HepG2 (cell line): ENCODE data around the gene CHODL. TPM values are rescaled to one million over a fixed set of nuclear protein-coding genes. Genes with fewer than 3 reads are reported as not detected.

Experiments
- ATAC-seq: fragments of 200-7000 bp; cut with Tn5 transposase; 3 replicates; pipeline ENCODE4 v1.9.1; 2020; ENCODE audit warnings: mild to moderate bottlenecking, moderate library complexity
- BruUV-seq: library from RNA; stranded (reverse); fragments of 400-500 nt; replicated peaks from 2 replicates; lab custom pipeline; 2021; lab: Mats Ljungman, UMichigan
- CTCF ChIA-PET: fragments of 300-600 bp; formaldehyde crosslinking; extraction: SDS; loops from one replicate; lab custom pipeline; 2021; ENCODE audit warnings: low total read pairs, inconsistent platforms, low intra/inter-chr PET ratio; lab: Yijun Ruan, JAX
- POLR2A ChIA-PET: fragments of 350-600 bp; sonication (Branson Sonifier 250); formaldehyde crosslinking; loops from one replicate; lab custom pipeline; 2020; ENCODE audit warnings: antibody characterized with exemption, inconsistent platforms; lab: Yijun Ruan, JAX
- DNase-seq: peaks from one replicate; pipeline ENCODE4 v3.0.0-alpha.2; 2015; ENCODE audit warnings: low spot score
- FAIRE-seq: peaks from 3 replicates; lab custom pipeline; 2011; peaks lifted over from hg19 to GRCh38; lab: Jason Lieb, UNC
- H2AFZ ChIP-seq: one replicate; pipeline ENCODE4 v1.6.1; 2011; ENCODE audit warnings: low read length, inconsistent platforms
- H3K27ac ChIP-seq: fragments of 300-600 bp; 3 replicates; pipeline ENCODE4 v1.8.0; 2011; ENCODE audit warnings: mixed run types, mild to moderate bottlenecking, mixed read lengths, low read length, inconsistent platforms; ENCODE audit not compliant: insufficient read depth; ENCODE audit errors: extremely low read length
- H3K27me3 ChIP-seq, 2 experiments: fragments of 200-600 bp in 1 of 2; 2 replicates in 1 of 2; 3 replicates in 1 of 2; pipeline versions ENCODE4 v1.6.0 to v1.8.0; 2011; ENCODE audit warnings: low read length in 2 of 2, mild to moderate bottlenecking in 2 of 2, moderate library complexity in 2 of 2, inconsistent platforms in 1 of 2; ENCODE audit not compliant: insufficient read depth in 2 of 2, control insufficient read depth in 1 of 2
- H3K36me3 ChIP-seq, 2 experiments: fragments of 200-600 bp in 1 of 2; replicated peaks in 1 of 2; 2 replicates in 1 of 2; 3 replicates in 1 of 2; pipeline versions ENCODE4 v1.5.1 to v1.8.0; 2011; ENCODE audit warnings: low read length in 2 of 2, inconsistent platforms in 1 of 2; ENCODE audit not compliant: insufficient read depth in 2 of 2, control insufficient read depth in 1 of 2
- H3K4me1 ChIP-seq: 2 replicates; pipeline ENCODE4 v1.5.1; 2012; ENCODE audit warnings: low read length, inconsistent platforms; ENCODE audit not compliant: insufficient read depth
- H3K4me2 ChIP-seq: 2 replicates; pipeline ENCODE4 v1.6.0; 2011; ENCODE audit warnings: low read depth, low read length, inconsistent platforms
- H3K4me3 ChIP-seq, 3 experiments: fragments of 200-600 bp in 1 of 3; sonication (generic), shearing (Covaris generic) in 1 of 3; replicated peaks in 1 of 3; 2 replicates each; pipeline ENCODE4 v1.5.1; 2011 to 2016; ENCODE audit warnings: low read length in 3 of 3, inconsistent platforms in 2 of 3, low read depth in 2 of 3, mild to moderate bottlenecking in 2 of 3, control low read depth in 1 of 3, mixed read lengths in 1 of 3; ENCODE audit not compliant: insufficient read depth in 1 of 3
- H3K79me2 ChIP-seq: one replicate; pipeline ENCODE4 v1.6.1; 2011; ENCODE audit warnings: low read length, inconsistent platforms; ENCODE audit not compliant: insufficient read depth
- H3K9ac ChIP-seq: 2 replicates; pipeline ENCODE4 v1.6.0; 2011; ENCODE audit warnings: mild to moderate bottlenecking, low read depth, low read length, inconsistent platforms; ENCODE audit not compliant: insufficient read depth
- H3K9me3 ChIP-seq: 2 replicates; pipeline ENCODE4 v1.5.1; 2012; ENCODE audit warnings: mild to moderate bottlenecking, low read length
- H4K20me1 ChIP-seq: 2 replicates; pipeline ENCODE4 v1.6.0; 2011; ENCODE audit warnings: inconsistent platforms, mild to moderate bottlenecking, low read length, moderate library complexity; ENCODE audit not compliant: insufficient read depth
- AGO1 ChIP-seq: fragments of 200-400 bp; formaldehyde crosslinking; IDR thresholded peaks from 2 replicates; pipeline ENCODE4 v1.6.1; 2017; ENCODE audit warnings: mild to moderate bottlenecking, low read depth, low read length, moderate library complexity; ENCODE audit not compliant: poor library complexity, severe bottlenecking
- KLF13 ChIP-seq: sonication (generic); formaldehyde crosslinking; IDR thresholded peaks from 2 replicates; pipeline ENCODE4 v1.4.0; 2020; ENCODE audit warnings: mild to moderate bottlenecking, missing genetic modification reagents
- MIER2 ChIP-seq: IDR thresholded peaks from 2 replicates; pipeline ENCODE4 v1.6.1; 2016; ENCODE audit warnings: missing biosample characterization, missing genetic modification reagents
- NFYB ChIP-seq: sonication (generic); formaldehyde crosslinking; IDR thresholded peaks from 2 replicates; pipeline ENCODE4 v1.4.0; 2020; ENCODE audit warnings: missing genetic modification reagents
- SMYD3 ChIP-seq: sonication (generic); formaldehyde crosslinking; IDR thresholded peaks from 2 replicates; pipeline ENCODE4 v1.8.1; 2023; ENCODE audit warnings: mild to moderate bottlenecking, missing genetic modification reagents
- TGIF2 ChIP-seq: IDR thresholded peaks from 2 replicates; pipeline ENCODE4 v1.6.1; 2016; ENCODE audit warnings: control low read depth, missing compliant biosample characterization
- ZNF207 ChIP-seq: fragments of 450-650 bp; IDR thresholded peaks from 2 replicates; pipeline ENCODE4 v1.6.1; 2016; ENCODE audit warnings: antibody characterized with exemption, borderline replicate concordance
- ZNF558 ChIP-seq: sonication (generic); formaldehyde crosslinking; IDR thresholded peaks from 2 replicates; pipeline ENCODE4 v1.9.0; 2022; ENCODE audit warnings: mild to moderate bottlenecking, missing genetic modification reagents, borderline replicate concordance
- ZNF761 ChIP-seq: sonication (generic); formaldehyde crosslinking; conservative IDR thresholded peaks from 2 replicates; pipeline ENCODE4 v1.4.0; 2020; ENCODE audit warnings: mild to moderate bottlenecking, missing genetic modification reagents
- ZNF800 ChIP-seq: sonication (generic); formaldehyde crosslinking; IDR thresholded peaks from 2 replicates; pipeline ENCODE4 v1.4.0; 2020; ENCODE audit warnings: missing genetic modification reagents
- WGBS: methylation state at CpG from one replicate; pipeline ENCODE4 v1.1.6; 2017; ENCODE audit warnings: low lambda C conversion rate; 5-methylcytosine and 5-hydroxymethylcytosine counted together
- in situ Hi-C: cut with HindIII; loops from 2 replicates; pipeline ENCODE4 v1.10.0; 2017; ENCODE audit warnings: low pct_unique_long_range_greater_than_20kb; ENCODE audit not compliant: extremely low pct_ligation_motif_present
- intact Hi-C: fragments of 100-400 bp; cut with micrococcal nuclease; formaldehyde crosslinking; loops from one replicate; pipeline ENCODE4 v1.10.0; 2022; ENCODE audit not compliant: unreplicated experiment
- polyA plus RNA-seq, 8 experiments: library from polyadenylated mRNA; depleted of rRNA in 3 of 8; stranded (reverse) in 7 of 8; unstranded in 1 of 8; fragments of >200 nt; fragmentation: Illumina TruSeq in 4 of 8; extraction: Trizol in 4 of 8; gene quantifications; 2 replicates each; pipeline versions ENCODE4 v1.2.1 to v1.2.3, GENCODE V29; 2011 to 2016; ENCODE audit warnings: low read depth in 4 of 8, missing spikeins in 1 of 8, mixed read lengths in 1 of 8; ENCODE audit not compliant: insufficient read depth in 1 of 8
- total RNA-seq, 5 experiments: library from RNA; depleted of rRNA; stranded (reverse); fragments of >200 nt; fragmentation: Illumina TruSeq; extraction: Trizol; gene quantifications; 2 replicates each; pipeline ENCODE4 v1.2.3, GENCODE V29; 2016; ENCODE audit warnings: low read depth in 1 of 5
- TF ChIP-seq, protein P1 (sequence below): sonication (generic); formaldehyde crosslinking; conservative IDR thresholded peaks from 2 replicates; pipeline ENCODE4 v1.8.0; 2022; ENCODE audit warnings: missing genetic modification reagents
- TF ChIP-seq, protein P2 (sequence below): sonication (generic); formaldehyde crosslinking; IDR thresholded peaks from 2 replicates; pipeline ENCODE4 v1.4.0; 2020; ENCODE audit warnings: mild to moderate bottlenecking, missing genetic modification reagents

CHODL gene
- total and polyA plus RNA-seq, 2 of the 13 experiments (the other 11 are each of a cell fraction or from before 2014, with no cell fraction given): not detected

DNA sequence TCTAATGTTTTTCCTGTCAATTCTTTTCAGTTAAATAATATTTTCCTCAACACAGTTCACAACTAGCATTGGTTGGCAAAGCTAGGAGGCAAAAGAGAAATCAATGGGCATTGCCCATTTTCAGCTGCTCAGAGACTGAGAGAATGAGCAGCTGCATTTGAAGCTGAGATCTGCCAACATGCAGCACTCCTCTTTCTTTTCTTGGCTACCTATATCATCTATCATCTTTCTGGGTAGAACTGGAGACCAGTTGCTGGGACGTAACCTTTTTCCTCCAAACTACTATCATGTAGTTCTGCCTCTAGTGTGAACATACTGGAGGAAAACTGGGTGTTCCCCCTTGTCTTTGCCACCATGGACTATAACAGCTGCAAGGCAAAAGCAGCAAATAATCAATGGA is 22.9 kb downstream of the CHODL start:
- ATAC-seq: no peak
- Histone ChIP-seq H2AFZ (no peak overlapping the region), H3K27ac (no peak overlapping the region), H4K20me1 (no peaks in the 10 kb centered on the region), H3K9ac (no peak overlapping the region), H3K9me3 (no peaks in the 10 kb centered on the region; the same call in 1 of the 2 replicates), H3K79me2 (no peaks in the 10 kb centered on the region), H3K36me3 (no peaks in the 10 kb centered on the region), H3K27me3 (no peaks in the 10 kb centered on the region), H3K4me2 (no peak overlapping the region), H3K4me3 (no peak overlapping the region), H3K4me1 (no peaks in the 10 kb centered on the region)
- WGBS: 0% methylated on average over 1 of the region's 1 CpG
- no peak for DNase-seq
- no TSS peak for BruUV-seq
- ChIA-PET CTCF (no interaction called here), POLR2A (no interaction called here)
- intact Hi-C loops (no loop called here), in situ Hi-C loops (no loop called here)
- no peak for TF ChIP-seq AGO1
- no peak for TF ChIP-seq KLF13 (CRISPR knock-in tag)
- no peak for TF ChIP-seq ZNF800
- no peak for TF ChIP-seq ZNF558 (CRISPR knock-in tag)
- TF ChIP-seq ZNF207: no peak
- TF ChIP-seq ZNF761: no peak
- no peak for FAIRE-seq

DNA sequence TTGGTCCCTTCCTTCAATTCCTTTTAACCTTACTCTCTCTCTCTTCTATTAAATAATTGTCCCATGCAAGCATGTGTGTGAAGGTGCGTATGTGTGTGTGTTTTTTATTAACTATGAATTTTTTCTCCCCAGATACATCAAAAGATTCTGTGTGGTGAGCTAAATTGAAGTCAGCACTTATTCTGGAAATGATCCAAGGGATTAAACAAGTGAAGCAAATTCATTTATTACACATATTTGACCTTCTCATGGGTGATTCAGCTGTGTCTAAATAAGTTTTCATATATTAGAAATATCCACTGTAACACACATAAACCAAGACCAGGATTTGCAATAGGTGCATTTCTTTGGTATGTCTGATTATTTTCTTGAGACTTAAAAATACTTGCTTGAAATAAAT is 24.3 kb downstream of the CHODL start:
- Histone ChIP-seq H3K4me2 (no peak overlapping the region), H3K9ac (no peak overlapping the region), H3K79me2 (no peaks in the 10 kb centered on the region), H4K20me1 (no peaks in the 10 kb centered on the region), H3K36me3 (no peaks in the 10 kb centered on the region), H3K27me3 (no peaks in the 10 kb centered on the region), H3K4me1 (no peaks in the 10 kb centered on the region), H3K27ac (no peak overlapping the region), H3K9me3 (no peaks in the 10 kb centered on the region; the same call in 1 of the 2 replicates), H2AFZ (no peak overlapping the region), H3K4me3 (no peak overlapping the region)
- intact Hi-C loops: no loop called here
- in situ Hi-C loops: no loop called here
- ChIA-PET POLR2A (no interaction called here), CTCF (no interaction called here)
- DNase-seq: no peak
- FAIRE-seq: no peak
- BruUV-seq: no TSS peak
- ATAC-seq: no peak
- TF ChIP-seq, protein P1, sequence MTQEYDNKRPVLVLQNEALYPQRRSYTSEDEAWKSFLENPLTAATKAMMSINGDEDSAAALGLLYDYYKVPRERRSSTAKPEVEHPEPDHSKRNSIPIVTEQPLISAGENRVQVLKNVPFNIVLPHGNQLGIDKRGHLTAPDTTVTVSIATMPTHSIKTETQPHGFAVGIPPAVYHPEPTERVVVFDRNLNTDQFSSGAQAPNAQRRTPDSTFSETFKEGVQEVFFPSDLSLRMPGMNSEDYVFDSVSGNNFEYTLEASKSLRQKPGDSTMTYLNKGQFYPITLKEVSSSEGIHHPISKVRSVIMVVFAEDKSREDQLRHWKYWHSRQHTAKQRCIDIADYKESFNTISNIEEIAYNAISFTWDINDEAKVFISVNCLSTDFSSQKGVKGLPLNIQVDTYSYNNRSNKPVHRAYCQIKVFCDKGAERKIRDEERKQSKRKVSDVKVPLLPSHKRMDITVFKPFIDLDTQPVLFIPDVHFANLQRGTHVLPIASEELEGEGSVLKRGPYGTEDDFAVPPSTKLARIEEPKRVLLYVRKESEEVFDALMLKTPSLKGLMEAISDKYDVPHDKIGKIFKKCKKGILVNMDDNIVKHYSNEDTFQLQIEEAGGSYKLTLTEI: no peak
- no peak for TF ChIP-seq TGIF2 (CRISPR knock-in tag)
- TF ChIP-seq, protein P2, sequence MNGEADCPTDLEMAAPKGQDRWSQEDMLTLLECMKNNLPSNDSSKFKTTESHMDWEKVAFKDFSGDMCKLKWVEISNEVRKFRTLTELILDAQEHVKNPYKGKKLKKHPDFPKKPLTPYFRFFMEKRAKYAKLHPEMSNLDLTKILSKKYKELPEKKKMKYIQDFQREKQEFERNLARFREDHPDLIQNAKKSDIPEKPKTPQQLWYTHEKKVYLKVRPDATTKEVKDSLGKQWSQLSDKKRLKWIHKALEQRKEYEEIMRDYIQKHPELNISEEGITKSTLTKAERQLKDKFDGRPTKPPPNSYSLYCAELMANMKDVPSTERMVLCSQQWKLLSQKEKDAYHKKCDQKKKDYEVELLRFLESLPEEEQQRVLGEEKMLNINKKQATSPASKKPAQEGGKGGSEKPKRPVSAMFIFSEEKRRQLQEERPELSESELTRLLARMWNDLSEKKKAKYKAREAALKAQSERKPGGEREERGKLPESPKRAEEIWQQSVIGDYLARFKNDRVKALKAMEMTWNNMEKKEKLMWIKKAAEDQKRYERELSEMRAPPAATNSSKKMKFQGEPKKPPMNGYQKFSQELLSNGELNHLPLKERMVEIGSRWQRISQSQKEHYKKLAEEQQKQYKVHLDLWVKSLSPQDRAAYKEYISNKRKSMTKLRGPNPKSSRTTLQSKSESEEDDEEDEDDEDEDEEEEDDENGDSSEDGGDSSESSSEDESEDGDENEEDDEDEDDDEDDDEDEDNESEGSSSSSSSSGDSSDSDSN (CRISPR knock-in tag): no peak
- no peak for TF ChIP-seq NFYB (CRISPR knock-in tag)
- TF ChIP-seq SMYD3 (CRISPR knock-in tag): no peak
- TF ChIP-seq MIER2 (CRISPR knock-in tag): no peak
- WGBS: 0% methylated on average over 1 of the region's 1 CpG
